NOMO-1 (cell line): Measurements from ENCODE around the gene TMEM176B.
"Not testable (repeated sequence)": the region's sequence is repeated elsewhere in the genome, so short reads cannot be mapped to it uniquely, and the experiment has no call there.

Experiments
- DNase-seq, 2 experiments: peaks; one replicate each; lab custom pipeline; 2025; ENCODE audit not compliant: unreplicated experiment in 2 of 2; lab: John Stamatoyannopoulos, UW

TMEM176B gene

GRCh38 chr7:150823484-150824126 is 23.4 kb upstream of the TMEM176B start:
- no peak for DNase-seq

- DNase-seq, result no peak
Observed at GRCh38 chr7:150823043-150823442, 22.9 kb upstream of the TMEM176B start.

GRCh38 chr7:150820578-150821198 is 20.5 kb upstream of the TMEM176B start:
- DNase-seq, result no peak

- DNase-seq, result no peak
Observed at GRCh38 chr7:150820148-150820547, 20.0 kb upstream of the TMEM176B start.

- no peak for DNase-seq
Observed at GRCh38 chr7:150818971-150819370, 18.8 kb upstream of the TMEM176B start.

DNA sequence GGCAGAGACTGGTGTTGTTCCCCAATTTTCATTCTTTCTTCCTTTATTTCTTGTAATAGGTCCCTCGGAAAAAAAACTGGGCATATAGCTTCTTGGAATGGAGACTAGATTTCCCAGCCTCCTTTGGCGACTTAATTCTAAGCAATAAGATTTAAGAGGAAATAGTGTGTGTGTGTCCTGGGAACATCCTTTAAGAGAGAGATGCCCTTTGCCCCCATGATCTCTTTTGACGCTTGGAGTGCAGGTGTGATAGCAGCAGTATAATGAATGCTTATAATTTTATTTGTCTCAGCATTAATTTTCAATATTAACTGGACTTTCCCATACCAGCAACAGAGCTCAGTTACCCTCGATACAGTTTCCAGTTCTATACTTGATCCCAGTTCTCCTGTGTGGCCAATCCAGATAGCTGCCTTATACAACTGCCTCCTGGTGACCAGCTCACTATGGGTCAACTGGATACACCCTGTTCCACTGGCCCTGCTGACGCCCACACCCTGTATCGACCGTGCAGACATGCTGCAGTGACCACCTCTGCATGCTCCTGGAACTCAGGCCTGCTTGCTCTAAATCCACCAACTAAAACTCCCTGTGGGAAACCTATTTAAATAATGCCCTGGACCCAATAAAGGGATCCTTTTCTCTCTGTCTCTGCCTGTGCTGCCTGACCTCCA is 14.3 kb upstream of the TMEM176B start:
- no peak for DNase-seq

- not testable (repeated sequence) for DNase-seq
Observed at GRCh38 chr7:150807616-150808438, 7.7 kb upstream of the TMEM176B start.

- DNase-seq, result no peak
Observed at GRCh38 chr7:150806863-150807262, 6.7 kb upstream of the TMEM176B start.

DNA sequence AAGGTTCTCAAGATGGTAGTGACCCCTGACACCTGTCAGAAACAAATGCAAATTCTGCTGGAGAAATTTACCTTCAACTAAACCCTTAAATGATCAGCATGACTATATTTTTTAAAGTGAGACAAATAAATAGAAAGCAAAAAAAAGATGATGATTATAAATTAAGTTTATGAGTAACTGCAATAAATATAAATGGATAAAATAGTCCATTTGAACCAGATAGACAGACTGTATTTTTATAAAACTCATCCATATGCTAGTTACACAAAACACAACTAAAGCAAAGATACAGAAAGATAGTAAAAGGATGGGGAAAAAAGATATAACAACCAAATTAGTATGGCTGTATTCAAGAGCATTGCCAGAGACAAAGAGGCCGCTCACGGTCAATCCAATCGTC is 6.3 kb upstream of the TMEM176B start:
- no peak for DNase-seq

GRCh38 chr7:150805864-150806263 is 5.7 kb upstream of the TMEM176B start:
- DNase-seq, result no peak

- no peak for DNase-seq
Observed at GRCh38 chr7:150804802-150805201, 4.6 kb upstream of the TMEM176B start.

DNA sequence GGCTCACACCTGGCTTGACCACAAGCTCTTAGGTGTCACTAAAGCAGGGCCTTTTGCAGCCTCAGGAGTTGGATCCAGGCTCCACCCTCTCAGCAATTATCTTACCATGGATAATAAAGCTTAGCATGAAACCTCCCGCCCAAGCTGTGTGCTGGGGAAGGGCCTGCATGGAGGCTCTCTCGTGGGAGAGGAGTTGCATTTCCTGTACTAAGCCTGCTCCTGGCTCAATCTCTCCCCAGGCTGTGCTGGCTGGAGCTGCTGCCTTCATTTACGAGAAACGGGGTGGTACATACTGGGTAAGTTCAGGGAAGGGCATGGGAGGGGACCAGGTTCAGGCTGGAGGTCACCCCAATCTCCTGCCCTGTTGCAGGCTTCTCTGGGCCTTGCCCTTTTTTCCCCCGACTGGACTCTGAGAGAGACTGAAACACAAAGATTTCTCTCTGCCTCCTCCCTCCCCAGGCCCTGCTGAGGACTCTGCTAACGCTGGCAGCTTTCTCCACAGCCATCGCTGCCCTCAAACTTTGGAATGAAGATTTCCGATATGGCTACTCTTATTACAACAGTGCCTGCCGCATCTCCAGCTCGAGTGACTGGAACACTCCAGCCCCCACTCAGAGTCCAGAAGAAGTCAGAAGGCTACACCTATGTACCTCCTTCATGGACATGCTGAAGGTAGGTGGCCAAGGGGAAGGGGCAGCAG is 3.1 kb upstream of the TMEM176B start:
- DNase-seq, result no peak

DNA sequence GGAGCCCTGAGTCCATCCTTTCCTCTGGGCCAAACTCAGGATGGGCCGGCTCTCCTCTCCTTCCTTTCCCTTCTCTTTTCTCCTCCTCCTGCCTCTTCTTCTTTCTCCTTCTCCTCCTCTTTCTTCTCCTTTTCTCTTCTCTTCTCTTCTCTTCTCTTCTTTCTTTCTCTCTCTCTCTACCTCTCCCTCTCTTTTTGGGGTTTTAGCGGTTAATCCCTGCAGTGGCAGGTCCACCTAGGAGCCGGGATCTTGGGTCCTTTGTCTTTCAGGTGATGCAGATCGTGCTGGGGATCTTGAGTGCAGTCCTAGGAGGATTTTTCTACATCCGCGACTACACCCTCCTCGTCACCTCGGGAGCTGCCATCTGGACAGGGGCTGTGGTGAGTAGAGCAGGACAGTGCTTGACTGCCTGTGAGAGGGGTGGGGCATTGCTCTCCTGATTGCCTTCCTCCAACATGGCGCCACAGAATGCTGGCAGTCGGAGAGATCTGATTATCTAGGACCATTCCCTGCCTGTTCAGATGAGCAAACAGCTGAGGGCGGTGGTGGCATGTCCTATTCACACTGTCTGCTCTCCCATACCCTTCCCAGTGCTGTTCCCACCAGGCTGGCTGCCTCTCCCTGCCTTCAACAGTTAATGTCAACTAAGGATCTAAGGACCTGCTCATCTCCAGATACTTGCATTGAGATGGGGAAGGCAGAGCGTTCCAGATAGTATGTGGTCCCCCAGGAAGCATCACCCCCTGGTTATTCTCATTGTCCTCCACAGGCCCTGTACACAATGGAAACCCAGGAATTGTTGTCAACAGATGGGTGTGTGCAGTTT is 2.0 kb upstream of the TMEM176B start:
- DNase-seq, result no peak

DNA sequence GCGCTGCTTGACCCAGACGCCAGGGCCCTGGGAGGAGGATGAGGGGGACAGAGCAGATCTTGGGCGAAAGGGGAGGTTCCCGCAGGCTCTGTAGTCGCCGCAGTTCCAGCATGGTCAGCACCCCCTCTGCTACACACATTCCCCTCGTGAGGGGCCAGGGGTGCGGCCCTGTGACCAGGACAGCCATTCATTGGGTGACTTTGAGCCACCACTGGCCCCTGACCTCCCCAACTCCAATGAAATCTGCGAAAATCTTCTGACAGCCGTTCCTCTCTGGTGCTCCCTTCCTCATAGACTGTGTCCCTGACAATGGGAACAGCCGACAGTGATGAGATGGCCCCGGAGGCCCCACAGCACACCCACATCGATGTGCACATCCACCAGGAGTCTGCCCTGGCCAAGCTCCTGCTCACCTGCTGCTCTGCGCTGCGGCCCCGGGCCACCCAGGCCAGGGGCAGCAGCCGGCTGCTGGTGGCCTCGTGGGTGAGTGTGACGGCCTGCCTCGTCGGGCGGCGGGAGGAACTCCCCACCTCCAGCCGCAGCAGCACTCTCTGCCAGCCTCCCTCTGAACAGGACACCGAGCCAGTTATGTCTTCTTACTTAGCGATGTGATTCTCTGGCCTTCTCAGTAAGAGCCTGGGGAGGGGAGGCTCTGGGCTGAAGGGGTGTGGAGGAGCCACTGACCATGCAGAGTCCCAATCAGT is 1.2 kb upstream of the TMEM176B start:
- DNase-seq, result no peak

- DNase-seq, result no peak
Observed at GRCh38 chr7:150800581-150801241, 547 bp upstream of the TMEM176B start, which contains the start of gene TMEM176A. Gene TMEM176A, plus strand, starts transcription at chr7:150800769. Its CDS starts 782 bp downstream, at chr7:150801551.

GRCh38 chr7:150799156-150799555 is 1.0 kb downstream of the TMEM176B start:
- no peak for DNase-seq

- DNase-seq, result no peak
Observed at GRCh38 chr7:150797661-150798060, 2.5 kb downstream of the TMEM176B start.

DNA sequence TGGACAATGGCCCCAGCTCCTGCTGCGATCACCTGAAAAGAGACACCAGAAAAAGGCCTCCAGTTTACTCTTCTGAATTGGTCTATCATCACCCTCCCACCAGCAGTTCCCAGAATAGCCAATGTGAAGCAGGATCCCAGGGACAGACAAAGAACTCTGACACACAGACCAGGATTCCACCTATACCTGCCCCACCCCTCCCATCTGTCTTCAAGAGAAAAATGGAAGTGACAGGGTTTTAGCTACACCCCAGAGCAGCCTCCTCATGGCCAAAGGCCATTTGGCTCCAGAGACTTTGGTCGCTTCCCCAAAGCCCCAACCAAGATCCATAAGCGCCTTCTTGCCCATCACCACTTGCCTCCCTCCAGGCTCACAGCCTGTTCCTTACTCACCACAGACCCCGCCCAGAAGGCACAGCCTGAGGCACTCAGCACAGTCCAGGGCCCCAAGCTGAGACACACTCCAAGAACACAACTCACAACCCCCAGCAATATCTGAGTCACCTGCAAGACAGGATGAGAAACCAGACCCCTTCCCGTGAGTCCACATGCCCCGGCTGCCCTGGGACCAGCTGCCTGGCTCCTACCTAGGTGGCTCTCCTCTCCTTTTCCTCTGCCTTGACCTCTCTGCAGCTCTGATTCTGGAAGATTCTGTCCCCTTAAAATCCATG is 6.5 kb downstream of the TMEM176B start:
- DNase-seq, result no peak
